Effector memory CD8-positive, alpha-beta T cell (primary cell): Measurements from ENCODE around the gene CASKIN1.
"Not testable (repeated sequence)": the region's sequence is repeated elsewhere in the genome, so short reads cannot be mapped to it uniquely, and the experiment has no call there.

Experiments used
- ATAC-seq: fragments of 150-1000 bp; cut with Tn5 transposase; replicated peaks from 2 replicates; pipeline ENCODE4 v1.10.0; 2021; ENCODE audit warnings: mild to moderate bottlenecking, moderate library complexity
- DNase-seq, 3 experiments: peaks; one replicate each; pipeline ENCODE4 v3.0.0; 2021
- H3K27ac Mint-ChIP-seq, 2 donors: one replicate each; pipeline ENCODE4 v1.8.0; 2022; ENCODE audit warnings: mild to moderate bottlenecking in 2 of 2, mixed read lengths in 2 of 2, moderate library complexity in 2 of 2
- H3K27me3 Mint-ChIP-seq, 2 donors: one replicate each; pipeline ENCODE4 v1.8.0; 2022; ENCODE audit warnings: mixed read lengths in 2 of 2
- H3K36me3 Mint-ChIP-seq: one replicate; pipeline ENCODE4 v1.8.0; 2022; ENCODE audit warnings: mild to moderate bottlenecking, moderate library complexity, mixed read lengths; ENCODE audit not compliant: insufficient read depth
- H3K4me1 Mint-ChIP-seq, 2 donors: one replicate each; pipeline ENCODE4 v1.8.0; 2022; ENCODE audit warnings: low read depth in 2 of 2, mixed read lengths in 2 of 2
- H3K4me3 Mint-ChIP-seq, 2 donors: one replicate each; pipeline ENCODE4 v1.8.0; 2022; ENCODE audit warnings: mild to moderate bottlenecking in 2 of 2, mixed read lengths in 2 of 2, moderate library complexity in 2 of 2
- H3K9me3 Mint-ChIP-seq, 2 donors: one replicate each; pipeline ENCODE4 v1.8.0; 2022; ENCODE audit warnings: mixed read lengths in 2 of 2
- total RNA-seq, 9 experiments: gene quantifications; one replicate each; lab custom pipeline; 2026; lab: John Stamatoyannopoulos, UW

Gene CASKIN1, protein sequence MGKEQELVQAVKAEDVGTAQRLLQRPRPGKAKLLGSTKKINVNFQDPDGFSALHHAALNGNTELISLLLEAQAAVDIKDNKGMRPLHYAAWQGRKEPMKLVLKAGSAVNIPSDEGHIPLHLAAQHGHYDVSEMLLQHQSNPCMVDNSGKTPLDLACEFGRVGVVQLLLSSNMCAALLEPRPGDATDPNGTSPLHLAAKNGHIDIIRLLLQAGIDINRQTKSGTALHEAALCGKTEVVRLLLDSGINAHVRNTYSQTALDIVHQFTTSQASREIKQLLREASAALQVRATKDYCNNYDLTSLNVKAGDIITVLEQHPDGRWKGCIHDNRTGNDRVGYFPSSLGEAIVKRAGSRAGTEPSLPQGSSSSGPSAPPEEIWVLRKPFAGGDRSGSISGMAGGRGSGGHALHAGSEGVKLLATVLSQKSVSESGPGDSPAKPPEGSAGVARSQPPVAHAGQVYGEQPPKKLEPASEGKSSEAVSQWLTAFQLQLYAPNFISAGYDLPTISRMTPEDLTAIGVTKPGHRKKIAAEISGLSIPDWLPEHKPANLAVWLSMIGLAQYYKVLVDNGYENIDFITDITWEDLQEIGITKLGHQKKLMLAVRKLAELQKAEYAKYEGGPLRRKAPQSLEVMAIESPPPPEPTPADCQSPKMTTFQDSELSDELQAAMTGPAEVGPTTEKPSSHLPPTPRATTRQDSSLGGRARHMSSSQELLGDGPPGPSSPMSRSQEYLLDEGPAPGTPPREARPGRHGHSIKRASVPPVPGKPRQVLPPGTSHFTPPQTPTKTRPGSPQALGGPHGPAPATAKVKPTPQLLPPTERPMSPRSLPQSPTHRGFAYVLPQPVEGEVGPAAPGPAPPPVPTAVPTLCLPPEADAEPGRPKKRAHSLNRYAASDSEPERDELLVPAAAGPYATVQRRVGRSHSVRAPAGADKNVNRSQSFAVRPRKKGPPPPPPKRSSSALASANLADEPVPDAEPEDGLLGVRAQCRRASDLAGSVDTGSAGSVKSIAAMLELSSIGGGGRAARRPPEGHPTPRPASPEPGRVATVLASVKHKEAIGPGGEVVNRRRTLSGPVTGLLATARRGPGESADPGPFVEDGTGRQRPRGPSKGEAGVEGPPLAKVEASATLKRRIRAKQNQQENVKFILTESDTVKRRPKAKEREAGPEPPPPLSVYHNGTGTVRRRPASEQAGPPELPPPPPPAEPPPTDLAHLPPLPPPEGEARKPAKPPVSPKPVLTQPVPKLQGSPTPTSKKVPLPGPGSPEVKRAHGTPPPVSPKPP (N-terminal part only)
- total RNA-seq: 0 to 0.90 (median 0.23) reads per million in 9 experiments

DNA sequence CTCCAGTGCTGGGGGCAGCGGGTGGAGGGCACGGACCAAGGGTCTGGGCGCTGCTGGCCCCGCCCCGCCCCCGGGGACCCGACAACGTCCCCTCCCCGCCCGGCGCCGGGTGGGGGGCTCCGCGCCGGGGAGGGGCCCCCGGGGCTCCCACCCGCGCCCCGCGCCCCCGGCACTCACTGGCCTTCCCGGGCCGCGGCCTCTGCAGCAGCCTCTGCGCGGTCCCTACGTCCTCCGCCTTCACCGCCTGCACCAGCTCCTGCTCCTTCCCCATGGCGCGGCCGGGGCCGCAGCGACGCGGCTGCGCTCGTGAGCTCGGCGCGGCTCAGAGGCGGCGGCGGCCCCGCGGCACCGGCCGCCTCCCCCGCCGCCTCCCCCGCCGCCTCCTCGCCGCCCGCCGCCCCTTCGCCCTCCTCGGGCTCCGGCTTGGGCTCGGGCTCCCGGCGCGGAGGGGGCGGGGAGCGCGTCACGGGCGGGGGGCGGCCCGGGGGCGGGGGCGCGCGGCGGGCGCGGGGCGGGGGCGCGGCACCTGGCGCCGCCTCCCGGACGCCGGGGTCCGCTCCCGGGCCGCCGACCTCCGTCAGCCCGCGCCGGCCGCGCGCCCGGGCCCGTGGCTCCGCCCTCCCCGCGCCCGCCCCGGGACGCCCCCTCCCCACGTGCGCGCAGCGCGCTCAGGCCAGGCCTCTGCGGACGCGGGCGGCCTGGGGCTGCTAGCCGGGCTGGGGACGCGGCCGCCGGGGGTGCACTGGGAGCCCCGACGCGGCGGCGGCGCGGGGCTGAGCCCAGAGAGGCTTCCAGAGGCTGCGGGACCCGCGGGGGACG lies at the start of gene CASKIN1:
TSS of gene CASKIN1 (minus strand) at position 444 of the 819 bp plus-strand sequence. CDS start at position 271, 173 bp downstream.
- peaks cover 2 to 5% of the 10 kb centered on the region in 2 donors for H3K4me1 Mint-ChIP-seq
- peaks cover 33 to 50% of the 10 kb centered on the region in 2 donors for H3K27me3 Mint-ChIP-seq
- no peaks in the 10 kb centered on the region for H3K9me3 Mint-ChIP-seq
- no peaks in the 10 kb centered on the region for H3K36me3 Mint-ChIP-seq
- DNase-seq (no peak), ATAC-seq (peak; percentile 62)
- H3K4me3 Mint-ChIP-seq: peak within 1 kb of the TSS; percentile 73 to 74
- H3K27ac Mint-ChIP-seq: no peak within 1 kb of the TSS

DNA sequence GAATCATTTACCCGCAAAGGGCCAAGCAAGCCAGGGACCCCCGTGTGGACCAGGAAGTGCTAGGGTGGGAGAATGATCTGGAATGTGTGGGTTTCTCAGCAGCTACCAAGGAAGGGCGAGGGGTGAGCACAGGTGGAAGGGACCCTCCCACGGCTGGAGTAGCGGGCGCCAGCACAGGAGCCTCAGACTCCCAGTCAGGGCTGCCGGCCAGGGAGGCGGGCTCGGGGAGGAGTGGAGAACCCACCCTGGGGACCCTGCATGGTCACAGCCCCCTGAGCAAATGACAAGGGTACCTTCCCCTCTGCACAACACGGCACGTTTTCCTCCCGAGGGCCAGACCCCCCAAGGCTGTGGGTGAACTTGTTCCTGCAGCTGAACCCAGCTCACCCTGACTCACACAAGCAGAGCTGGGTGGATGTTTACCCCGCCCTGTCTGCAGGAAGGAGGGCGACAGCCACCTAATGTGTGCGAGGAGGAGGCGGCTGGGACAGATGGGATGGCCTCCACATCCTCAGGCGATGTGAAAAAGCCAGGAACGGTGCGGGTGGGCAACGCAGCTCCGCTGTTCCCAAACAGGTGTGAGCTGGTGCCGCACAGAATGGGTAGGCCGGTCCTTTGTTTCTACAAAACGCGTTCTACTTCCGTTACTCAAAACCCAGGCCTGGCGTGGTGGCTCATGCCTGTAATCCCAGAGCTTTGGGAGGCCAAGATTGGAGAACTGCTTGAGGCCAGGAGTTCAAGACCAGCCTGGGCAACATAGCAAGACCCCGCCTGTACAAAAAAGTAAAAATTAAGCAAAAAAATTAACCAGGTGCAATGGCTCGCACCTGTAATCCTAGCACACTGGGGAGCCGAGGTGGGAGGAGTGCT lies 48.8 kb upstream of the CASKIN1 start:
- peaks cover 8% of the 10 kb centered on the region for H3K36me3 Mint-ChIP-seq
- DNase-seq: no peak
- H3K27me3 Mint-ChIP-seq: no peaks in the 10 kb centered on the region
- no peaks in the 10 kb centered on the region for H3K9me3 Mint-ChIP-seq
- H3K4me3 Mint-ChIP-seq: no peak overlapping the region
- ATAC-seq: no peak
- no peak overlapping the region for H3K27ac Mint-ChIP-seq
- no peaks in the 10 kb centered on the region for H3K4me1 Mint-ChIP-seq

DNA sequence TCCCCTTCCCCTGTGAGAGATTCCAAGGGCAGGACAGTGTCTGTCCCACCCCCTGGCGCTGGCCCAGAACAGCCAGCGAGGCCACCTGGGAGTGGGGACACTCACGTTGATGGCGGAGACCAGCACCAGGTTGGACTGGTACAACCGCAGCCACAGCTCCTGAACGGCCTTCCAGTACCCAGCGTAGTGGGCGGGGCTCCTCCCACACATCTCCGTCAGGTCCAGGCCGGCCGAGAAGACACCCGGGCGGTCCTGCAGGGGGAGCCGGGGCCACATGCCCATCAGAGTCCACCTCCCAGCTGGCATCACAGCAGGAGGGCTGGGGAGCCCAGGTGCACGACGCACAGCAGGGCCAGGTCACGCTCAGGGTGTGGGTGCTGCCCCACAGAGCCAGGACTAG lies 47.9 kb upstream of the CASKIN1 start:
- Mint-ChIP-seq H3K9me3 (no peaks in the 10 kb centered on the region), H3K27me3 (no peaks in the 10 kb centered on the region), H3K4me3 (no peak overlapping the region), H3K36me3 (peaks cover 4% of the 10 kb centered on the region), H3K4me1 (no peaks in the 10 kb centered on the region), H3K27ac (peak overlapping the region in 1 of 2 donors; percentile 57)
- DNase-seq (no peak), ATAC-seq (no peak)

DNA sequence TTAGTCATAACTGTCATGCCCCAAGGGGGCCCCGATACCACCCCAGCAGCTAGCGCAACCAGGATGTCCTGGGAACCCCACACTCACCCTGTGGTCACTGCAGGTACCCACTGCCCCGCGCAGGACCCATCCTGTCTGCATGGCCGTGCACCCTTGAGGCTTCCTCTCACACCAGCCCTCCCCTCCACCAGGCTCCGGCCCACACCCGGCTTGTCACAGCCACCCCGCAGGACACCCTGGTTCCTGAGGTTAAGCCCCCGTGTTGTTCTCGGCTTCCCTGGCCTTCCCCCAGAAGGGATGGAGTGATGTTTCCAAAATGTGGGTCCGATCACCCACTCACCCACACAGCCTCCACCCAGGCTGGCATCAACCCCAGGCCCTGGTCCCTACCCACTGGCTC lies 47.4 kb upstream of the CASKIN1 start:
- ATAC-seq (no peak), DNase-seq (no peak)
- H3K36me3 Mint-ChIP-seq: peaks cover 4% of the 10 kb centered on the region
- H3K9me3 Mint-ChIP-seq: no peaks in the 10 kb centered on the region
- no peaks in the 10 kb centered on the region for H3K4me1 Mint-ChIP-seq
- peak overlapping the region in 1 of 2 donors; percentile 57 for H3K27ac Mint-ChIP-seq
- H3K27me3 Mint-ChIP-seq: no peaks in the 10 kb centered on the region
- no peak overlapping the region for H3K4me3 Mint-ChIP-seq

DNA sequence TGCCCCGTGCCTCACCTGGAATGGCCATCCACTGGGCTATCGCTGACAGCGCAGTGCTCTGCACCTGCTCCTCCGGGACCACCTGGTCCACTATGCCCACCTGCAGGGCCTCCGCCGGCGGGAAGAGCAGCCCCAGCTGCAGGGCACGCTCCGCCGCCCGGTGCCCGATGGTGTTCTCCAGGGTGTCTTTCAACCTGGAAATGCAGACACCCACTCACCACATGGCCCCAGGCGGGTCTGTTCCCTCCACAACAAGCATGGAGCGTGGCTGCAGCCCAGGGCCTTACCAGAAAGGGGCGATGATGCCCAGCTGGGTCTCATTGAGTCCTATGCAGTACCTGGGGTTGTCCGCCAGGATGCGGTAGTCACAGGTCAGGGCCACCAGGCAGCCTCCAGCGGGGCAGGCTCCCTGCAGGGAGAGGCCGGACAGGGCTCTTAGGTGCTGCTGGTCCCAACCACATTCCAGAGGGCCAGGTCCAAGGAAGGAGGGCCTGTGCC lies 46.7 kb upstream of the CASKIN1 start:
- Mint-ChIP-seq H3K9me3 (no peaks in the 10 kb centered on the region), H3K27ac (no peak overlapping the region)
- DNase-seq: no peak

DNA sequence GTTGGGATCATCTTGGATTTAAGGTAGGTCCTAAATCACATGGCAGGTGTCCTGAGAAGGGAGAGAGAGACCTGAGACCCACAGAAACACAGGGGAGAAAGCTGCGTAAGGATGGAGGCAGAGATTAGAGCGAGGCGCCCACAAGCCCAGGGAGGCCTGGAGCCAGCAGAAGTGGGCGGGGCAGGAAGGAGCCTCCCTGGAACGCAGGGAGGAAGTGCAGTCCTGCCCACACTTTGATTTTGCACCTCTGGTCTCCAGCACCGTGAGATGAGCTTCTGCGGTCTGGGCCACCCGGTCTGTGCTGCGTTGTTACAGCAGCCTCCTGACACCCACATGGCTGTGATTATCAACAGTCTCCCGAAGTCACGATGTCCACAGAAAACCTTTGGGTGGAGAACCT lies 46.2 kb upstream of the CASKIN1 start:
- Mint-ChIP-seq H3K27me3 (no peaks in the 10 kb centered on the region), H3K4me1 (no peaks in the 10 kb centered on the region), H3K36me3 (peaks cover 4% of the 10 kb centered on the region), H3K9me3 (no peaks in the 10 kb centered on the region), H3K27ac (peak overlapping the region in 1 of 2 donors; percentile 19), H3K4me3 (no peak overlapping the region)
- ATAC-seq: no peak
- no peak for DNase-seq

More for the DNA sequence above, 46.7 kb upstream of the CASKIN1 start:
- no peak for ATAC-seq
- Mint-ChIP-seq H3K4me3 (no peak overlapping the region), H3K4me1 (no peaks in the 10 kb centered on the region), H3K27me3 (no peaks in the 10 kb centered on the region), H3K36me3 (peaks cover 4% of the 10 kb centered on the region)

DNA sequence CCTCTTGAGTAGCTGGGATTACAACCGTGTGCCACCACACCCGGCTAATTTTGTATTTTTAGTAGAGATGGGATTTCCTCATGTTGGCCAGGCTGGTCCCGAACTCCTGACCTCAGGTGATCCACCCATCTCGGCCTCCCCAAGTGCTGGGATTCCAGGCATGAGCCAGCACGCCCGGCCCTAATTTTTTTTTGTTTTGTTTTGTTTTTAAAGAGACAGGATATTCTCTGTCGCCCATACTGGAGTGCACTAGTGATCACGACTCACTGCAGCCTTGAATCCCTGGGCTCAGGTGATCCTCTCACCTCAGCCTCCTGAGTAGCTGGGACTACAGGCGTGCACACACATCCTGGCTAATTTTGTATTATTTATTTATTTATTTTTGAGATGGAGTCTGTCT lies 43.9 kb upstream of the CASKIN1 start:
- H3K4me1 Mint-ChIP-seq, H3K4me3 Mint-ChIP-seq, ATAC-seq, H3K9me3 Mint-ChIP-seq, H3K27me3 Mint-ChIP-seq, DNase-seq, H3K36me3 Mint-ChIP-seq, H3K27ac Mint-ChIP-seq: not testable (repeated sequence)

DNA sequence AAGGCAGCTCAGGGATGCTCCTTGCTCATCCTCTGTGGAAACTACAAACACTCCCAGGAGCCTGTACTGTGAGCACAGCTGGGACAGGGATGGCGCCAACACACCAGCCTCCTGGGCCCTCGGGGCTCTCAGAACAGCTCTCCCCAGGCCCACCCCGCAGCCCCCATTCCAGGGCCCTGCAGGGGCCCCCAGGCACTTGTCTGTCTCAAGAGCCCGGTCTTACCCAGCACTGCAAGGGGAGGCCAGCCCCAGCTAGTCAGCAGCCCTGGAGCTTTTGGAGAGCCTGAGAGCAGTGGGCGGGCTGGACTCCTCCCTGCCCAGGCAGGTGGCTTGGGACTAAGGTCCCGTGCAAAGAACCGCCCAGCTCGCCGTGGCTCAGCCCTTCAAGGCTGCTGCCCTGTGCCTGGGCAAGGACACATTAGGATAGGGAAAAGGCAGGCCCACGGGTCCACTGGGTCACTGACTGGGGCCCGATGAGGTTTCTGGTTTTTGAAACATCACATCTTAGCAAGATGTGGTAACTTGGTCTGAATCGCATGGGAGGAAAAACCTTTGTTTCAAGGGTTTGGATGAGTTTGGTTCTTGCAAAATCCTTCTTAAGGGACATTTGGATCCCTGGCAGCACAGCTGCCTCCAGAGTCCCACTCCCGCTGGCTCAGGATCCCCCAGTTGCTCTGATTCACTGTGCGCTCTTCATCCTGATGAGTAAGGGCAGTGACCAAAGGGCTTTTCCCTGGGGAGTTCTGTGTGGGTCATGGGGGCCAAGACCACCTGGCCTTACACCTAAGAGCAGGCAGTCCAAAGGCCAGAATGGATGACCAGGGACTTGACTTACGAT lies 42.7 kb upstream of the CASKIN1 start:
- H3K4me3 Mint-ChIP-seq: no peak overlapping the region
- H3K9me3 Mint-ChIP-seq: no peaks in the 10 kb centered on the region
- no peaks in the 10 kb centered on the region for H3K4me1 Mint-ChIP-seq
- no peak for DNase-seq
- no peak for ATAC-seq
- H3K36me3 Mint-ChIP-seq: peaks cover 6% of the 10 kb centered on the region
- H3K27me3 Mint-ChIP-seq: no peaks in the 10 kb centered on the region
- H3K27ac Mint-ChIP-seq: no peak overlapping the region

DNA sequence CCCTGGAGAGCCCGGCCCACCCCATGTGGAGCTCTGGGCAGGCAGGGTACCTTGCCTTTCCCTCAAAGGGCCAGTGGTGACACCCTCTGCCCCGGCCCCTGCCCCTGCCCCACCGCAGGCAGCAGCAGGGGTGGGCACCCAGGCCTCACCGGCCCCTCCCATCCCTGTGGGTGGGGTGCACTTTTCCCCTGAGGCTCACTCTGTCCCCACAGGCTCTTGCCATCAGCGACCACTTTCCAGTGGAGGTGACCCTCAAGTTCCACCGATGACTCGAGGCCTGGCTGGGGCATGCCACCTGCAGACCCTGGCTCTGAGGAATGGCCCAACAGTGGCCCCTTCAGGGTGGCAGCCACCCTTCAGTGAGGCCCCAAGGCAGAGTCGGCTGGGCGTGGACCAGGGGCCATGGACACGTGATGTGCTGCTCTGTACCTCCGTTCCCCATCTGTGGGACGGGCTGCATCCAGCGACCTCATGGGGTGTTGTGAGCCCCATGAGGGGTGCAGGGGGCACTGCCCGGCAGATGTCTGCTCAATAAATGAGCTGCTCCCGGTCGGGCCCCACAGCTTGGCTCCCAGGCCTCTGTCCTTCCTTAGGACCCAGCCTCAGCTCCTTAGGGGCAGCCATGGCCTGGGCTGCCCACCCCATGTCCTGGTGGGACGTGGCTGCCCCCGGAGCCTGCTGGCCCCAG lies 41.9 kb upstream of the CASKIN1 start:
- H3K4me3 Mint-ChIP-seq: no peak overlapping the region
- peaks cover 11% of the 10 kb centered on the region for H3K36me3 Mint-ChIP-seq
- DNase-seq (no peak), ATAC-seq (no peak)
- H3K27me3 Mint-ChIP-seq: no peaks in the 10 kb centered on the region
- H3K27ac Mint-ChIP-seq: no peak overlapping the region
- H3K4me1 Mint-ChIP-seq: peaks cover 0 to 2% of the 10 kb centered on the region in 2 donors
- H3K9me3 Mint-ChIP-seq: no peaks in the 10 kb centered on the region

DNA sequence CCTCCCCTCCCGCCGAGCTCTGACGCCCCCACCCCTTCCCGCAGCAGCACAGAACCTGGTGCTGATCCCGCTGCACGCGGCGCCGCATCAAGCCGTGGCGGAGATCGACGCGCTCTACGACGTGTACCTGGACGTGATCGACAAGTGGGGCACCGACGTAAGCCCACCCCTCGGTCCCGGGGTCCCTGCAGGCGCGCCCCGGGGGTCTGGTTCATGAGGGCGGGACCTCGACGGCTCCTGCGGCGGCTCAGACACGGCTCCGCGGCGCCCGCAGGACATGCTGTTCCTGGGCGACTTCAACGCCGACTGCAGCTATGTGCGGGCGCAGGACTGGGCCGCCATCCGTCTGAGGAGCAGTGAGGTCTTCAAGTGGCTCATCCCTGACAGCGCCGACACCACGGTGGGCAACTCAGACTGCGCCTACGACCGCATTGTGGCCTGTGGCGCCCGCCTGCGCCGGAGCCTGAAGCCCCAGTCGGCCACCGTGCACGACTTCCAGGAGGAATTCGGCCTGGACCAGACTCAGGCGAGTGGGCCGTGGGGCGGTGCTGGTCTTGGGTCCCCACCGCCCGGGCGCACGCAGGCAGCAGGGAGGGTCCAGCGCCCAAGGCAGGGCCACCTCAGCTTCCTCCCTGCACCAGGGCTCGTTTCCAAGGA lies 41.2 kb upstream of the CASKIN1 start:
- Mint-ChIP-seq H3K4me3 (no peak overlapping the region), H3K27me3 (no peaks in the 10 kb centered on the region), H3K4me1 (peaks cover 0 to 2% of the 10 kb centered on the region in 2 donors), H3K36me3 (peaks cover 11% of the 10 kb centered on the region), H3K9me3 (no peaks in the 10 kb centered on the region), H3K27ac (no peak overlapping the region)
- DNase-seq: no peak
- no peak for ATAC-seq
